ENCODE measurements around the gene PRR23A. TPM values are rescaled to one million over a fixed set of nuclear protein-coding genes. Genes with fewer than 3 reads are reported as not detected.

The PRR23A gene
- total RNA-seq, 1 experiment from 2014 or later, result not detected

DNA sequence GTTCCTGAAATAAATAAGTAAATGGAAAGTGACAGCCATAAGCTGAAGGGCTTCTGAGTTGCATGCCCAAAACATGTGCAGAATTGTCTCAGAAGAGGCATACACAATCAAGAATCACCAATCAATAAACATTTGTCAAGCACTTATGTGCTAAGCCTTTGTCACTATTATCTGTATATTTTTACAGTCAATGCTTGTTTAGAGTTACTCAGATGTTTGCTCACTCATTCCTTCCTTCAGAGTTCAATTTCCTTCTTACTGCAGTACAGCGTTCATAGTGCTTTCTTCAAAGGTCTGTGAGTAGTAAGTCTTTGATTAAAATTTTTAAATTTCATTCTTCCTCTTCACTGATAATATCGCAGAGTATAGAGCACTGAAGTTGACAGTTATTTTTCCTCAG is 41.8 kb downstream of the PRR23A start:
- Histone ChIP-seq H3K27me3 (ENCODE audit: low read length) (no peaks in the 10 kb centered on the region), H3K9ac (ENCODE audit: low read length) (no peak overlapping the region), H3K4me2 (ENCODE audit: low read length) (no peak overlapping the region), H4K20me1 (ENCODE audit: low read length) (no peaks in the 10 kb centered on the region), H2AFZ (ENCODE audit: low read length) (no peak overlapping the region), H3K27ac (ENCODE audit: low read length) (no peak overlapping the region), H3K4me3 (ENCODE audit: low read length) (no peak overlapping the region), H3K9me2 (replicated peaks; ENCODE audit: low read length) (no peaks in the 10 kb centered on the region), H3K79me2 (ENCODE audit: low read length) (no peaks in the 10 kb centered on the region), H3K9me3 (ENCODE audit: low read length) (no peaks in the 10 kb centered on the region), H3K36me3 (ENCODE audit: low read depth, low read length) (no peaks in the 10 kb centered on the region), H3F3A (ENCODE audit: low read length, unreplicated experiment) (no peaks in the 10 kb centered on the region), H3K4me1 (ENCODE audit: insufficient read depth, low read length) (peaks cover 11% of the 10 kb centered on the region; the same call in 1 of the 2 replicates)
- intact Hi-C loops (cut with micrococcal nuclease), result no loop called here
- DNase-seq, result peak; percentile 47
- ChIA-PET CTCF (no interaction called here), POLR2A (ENCODE audit: unreplicated experiment) (no interaction called here)
- ATAC-seq, result peak; percentile 92
- TF ChIP-seq EZH2 (IDR thresholded peaks at IDR 0.05; ENCODE audit: low read length, unreplicated experiment), result no peak
- TF ChIP-seq, protein P1, sequence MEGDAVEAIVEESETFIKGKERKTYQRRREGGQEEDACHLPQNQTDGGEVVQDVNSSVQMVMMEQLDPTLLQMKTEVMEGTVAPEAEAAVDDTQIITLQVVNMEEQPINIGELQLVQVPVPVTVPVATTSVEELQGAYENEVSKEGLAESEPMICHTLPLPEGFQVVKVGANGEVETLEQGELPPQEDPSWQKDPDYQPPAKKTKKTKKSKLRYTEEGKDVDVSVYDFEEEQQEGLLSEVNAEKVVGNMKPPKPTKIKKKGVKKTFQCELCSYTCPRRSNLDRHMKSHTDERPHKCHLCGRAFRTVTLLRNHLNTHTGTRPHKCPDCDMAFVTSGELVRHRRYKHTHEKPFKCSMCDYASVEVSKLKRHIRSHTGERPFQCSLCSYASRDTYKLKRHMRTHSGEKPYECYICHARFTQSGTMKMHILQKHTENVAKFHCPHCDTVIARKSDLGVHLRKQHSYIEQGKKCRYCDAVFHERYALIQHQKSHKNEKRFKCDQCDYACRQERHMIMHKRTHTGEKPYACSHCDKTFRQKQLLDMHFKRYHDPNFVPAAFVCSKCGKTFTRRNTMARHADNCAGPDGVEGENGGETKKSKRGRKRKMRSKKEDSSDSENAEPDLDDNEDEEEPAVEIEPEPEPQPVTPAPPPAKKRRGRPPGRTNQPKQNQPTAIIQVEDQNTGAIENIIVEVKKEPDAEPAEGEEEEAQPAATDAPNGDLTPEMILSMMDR (conservative IDR thresholded peaks at IDR 0.05; ENCODE audit: low read depth, low read length), result no peak
- no peak for TF ChIP-seq EZH2phosphoT487 (IDR thresholded peaks at IDR 0.05; ENCODE audit: borderline replicate concordance, low read length)
- no TSS peak for BruUV-seq (replicated peaks)

DNA sequence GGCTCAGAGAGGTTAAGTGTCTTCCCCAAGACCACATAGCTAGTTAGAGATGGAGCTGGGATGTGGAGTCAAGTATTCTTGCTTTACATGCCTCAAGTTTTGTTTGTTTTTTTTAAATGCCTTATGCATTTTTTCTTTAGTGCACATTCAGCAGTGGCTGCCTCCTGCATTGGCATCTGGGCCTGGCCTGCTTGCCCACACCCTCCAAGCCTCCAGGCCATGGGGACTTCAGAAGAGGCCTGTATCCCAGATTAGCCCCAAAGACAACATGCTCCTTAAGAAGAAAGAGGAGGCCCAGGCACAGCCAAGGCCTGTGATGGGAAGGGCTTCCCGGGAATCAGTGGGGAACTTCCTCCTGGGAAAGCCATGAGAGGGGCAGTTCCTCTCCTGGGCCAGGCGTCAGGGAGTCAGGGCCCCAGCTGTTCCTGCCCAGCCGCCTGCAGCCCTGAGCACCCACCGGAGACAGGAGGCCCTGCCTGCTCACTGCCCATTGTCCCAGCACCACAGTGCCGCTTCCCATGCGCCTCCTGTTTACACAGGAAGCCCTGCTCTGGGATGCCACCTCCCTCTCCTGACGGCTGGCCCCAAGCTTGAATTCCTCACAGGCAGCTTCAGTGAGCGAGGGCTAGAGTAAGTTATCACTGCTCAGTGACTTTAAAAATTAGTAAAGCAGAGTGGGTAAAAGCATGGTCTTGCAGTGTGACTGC is 43.1 kb downstream of the PRR23A start:
- no peak for ATAC-seq
- ChIA-PET CTCF (no interaction called here), POLR2A (ENCODE audit: unreplicated experiment) (no interaction called here)
- Histone ChIP-seq H3K36me3 (ENCODE audit: low read depth, low read length) (no peaks in the 10 kb centered on the region), H3K27me3 (ENCODE audit: low read length) (no peaks in the 10 kb centered on the region), H4K20me1 (ENCODE audit: low read length) (no peaks in the 10 kb centered on the region), H3K9me3 (ENCODE audit: low read length) (no peaks in the 10 kb centered on the region), H2AFZ (ENCODE audit: low read length) (no peak overlapping the region), H3K79me2 (ENCODE audit: low read length) (no peaks in the 10 kb centered on the region), H3K4me1 (ENCODE audit: insufficient read depth, low read length) (peaks cover 11% of the 10 kb centered on the region; the same call in 1 of the 2 replicates), H3F3A (ENCODE audit: low read length, unreplicated experiment) (no peaks in the 10 kb centered on the region), H3K9ac (ENCODE audit: low read length) (no peak overlapping the region), H3K4me2 (ENCODE audit: low read length) (no peak overlapping the region), H3K9me2 (replicated peaks; ENCODE audit: low read length) (no peaks in the 10 kb centered on the region), H3K27ac (ENCODE audit: low read length) (no peak overlapping the region), H3K4me3 (ENCODE audit: low read length) (no peak overlapping the region)
- DNase-seq, result no peak
- intact Hi-C loops (cut with micrococcal nuclease), result no loop called here
- no peak for TF ChIP-seq EZH2 (IDR thresholded peaks at IDR 0.05; ENCODE audit: low read length, unreplicated experiment)
- TF ChIP-seq, protein P1 (conservative IDR thresholded peaks at IDR 0.05; ENCODE audit: low read depth, low read length), result no peak
- TF ChIP-seq EZH2phosphoT487 (IDR thresholded peaks at IDR 0.05; ENCODE audit: borderline replicate concordance, low read length), result no peak
- BruUV-seq (replicated peaks), result no TSS peak

DNA sequence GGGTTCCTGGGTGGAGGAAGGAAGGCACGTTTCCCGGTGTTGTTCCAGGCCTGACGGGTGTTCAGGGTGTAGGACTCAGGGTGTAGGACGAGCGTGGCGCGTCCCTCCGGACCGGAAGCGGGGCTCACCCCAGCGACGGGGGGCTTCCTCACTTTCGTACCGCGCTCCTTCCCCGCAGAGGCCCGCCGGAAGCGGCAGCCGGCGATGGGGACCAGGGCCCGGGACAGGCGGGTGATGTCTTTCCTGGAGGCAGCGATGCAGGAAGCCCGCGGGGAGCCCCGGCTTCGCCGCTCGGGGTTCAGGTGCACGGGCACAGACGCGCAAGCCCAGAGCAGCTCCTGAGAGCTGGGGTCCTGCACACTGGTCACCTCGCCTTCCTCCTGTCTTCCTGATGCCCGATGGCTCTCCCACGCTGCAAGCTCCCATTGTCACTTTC is 45.6 kb downstream of the PRR23A start:
- ChIA-PET POLR2A (ENCODE audit: unreplicated experiment) (no interaction called here), CTCF (no interaction called here)
- H3K27ac ChIP-seq (ENCODE audit: low read length), result no peak overlapping the region
- DNase-seq (no peak), ATAC-seq (no peak)
- H3F3A ChIP-seq (ENCODE audit: low read length, unreplicated experiment), result no peaks in the 10 kb centered on the region
- no peaks in the 10 kb centered on the region for H3K9me3 ChIP-seq (ENCODE audit: low read length)
- TF ChIP-seq EZH2 (IDR thresholded peaks at IDR 0.05; ENCODE audit: low read length, unreplicated experiment) (no peak), EZH2phosphoT487 (IDR thresholded peaks at IDR 0.05; ENCODE audit: borderline replicate concordance, low read length) (no peak)
- TF ChIP-seq, protein P1 (conservative IDR thresholded peaks at IDR 0.05; ENCODE audit: low read depth, low read length), result no peak
- H3K4me3 ChIP-seq (ENCODE audit: low read length), result no peak overlapping the region
- H3K36me3 ChIP-seq (ENCODE audit: low read depth, low read length), result no peaks in the 10 kb centered on the region
- no peak overlapping the region for H3K4me2 ChIP-seq (ENCODE audit: low read length)
- H3K9ac ChIP-seq (ENCODE audit: low read length), result no peak overlapping the region
- peaks cover 11% of the 10 kb centered on the region; the same call in 1 of the 2 replicates for H3K4me1 ChIP-seq (ENCODE audit: insufficient read depth, low read length)
- H4K20me1 ChIP-seq (ENCODE audit: low read length), result no peaks in the 10 kb centered on the region
- no peaks in the 10 kb centered on the region for H3K79me2 ChIP-seq (ENCODE audit: low read length)
- H3K9me2 ChIP-seq (replicated peaks; ENCODE audit: low read length), result no peaks in the 10 kb centered on the region
- intact Hi-C loops (cut with micrococcal nuclease), result no loop called here
- no peaks in the 10 kb centered on the region for H3K27me3 ChIP-seq (ENCODE audit: low read length)
- H2AFZ ChIP-seq (ENCODE audit: low read length), result no peak overlapping the region
- BruUV-seq (replicated peaks), result no TSS peak

Measured in PC-3 (cell line).